HG03565 (cell line): ENCODE measurements around the gene PAPSS1.
A peak's percentile ranks its signal among the peaks of the same experiment; 100 is the strongest.
"Not testable (repeated sequence)": the region's sequence is repeated elsewhere in the genome, so short reads cannot be mapped to it uniquely, and the experiment has no call there.

Experiments
- ATAC-seq: cut with Tn5 transposase; IDR thresholded peaks from one replicate; pipeline ENCODE4 v1.9.1; 2021; ENCODE audit warnings: mild to moderate bottlenecking, moderate library complexity; ENCODE audit not compliant: unreplicated experiment

Gene PAPSS1

DNA sequence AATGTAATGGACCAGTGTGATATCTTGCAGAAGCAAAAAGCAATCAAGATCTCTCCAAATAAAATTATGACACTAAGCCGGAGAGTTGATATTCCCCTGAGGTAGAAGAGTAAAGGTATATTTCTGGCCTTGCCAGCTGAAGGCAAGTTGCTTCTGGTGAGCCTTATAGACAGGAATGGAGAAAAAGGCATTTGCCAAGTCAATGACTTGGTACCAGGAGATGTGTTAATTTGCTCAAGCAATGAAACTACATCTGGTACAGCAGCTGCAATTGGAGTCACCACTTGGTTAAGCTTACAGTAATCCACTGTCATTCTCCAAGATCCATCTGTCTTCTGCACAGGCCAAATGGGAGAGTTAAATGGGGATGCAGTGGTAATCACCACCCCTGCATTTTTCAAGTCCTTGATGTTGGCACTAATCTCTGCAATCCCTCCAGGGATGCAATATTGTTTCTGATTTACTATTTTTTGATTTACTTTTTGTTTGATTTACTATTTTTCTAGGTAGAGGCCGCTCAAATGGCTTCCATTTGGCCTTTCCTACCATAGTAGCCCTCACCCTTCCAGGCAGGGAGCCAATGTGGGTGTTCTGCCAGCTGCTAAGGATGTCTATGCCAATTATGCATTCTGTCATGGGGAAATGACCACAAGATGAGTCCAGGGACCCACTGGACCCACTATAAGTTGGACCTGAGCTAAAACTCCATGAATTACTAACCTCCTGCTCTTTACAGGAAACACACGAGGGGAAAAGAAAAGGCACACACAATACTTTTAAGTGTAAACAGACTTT lies 6.3 kb upstream of the PAPSS1 start:
- ATAC-seq: not testable (repeated sequence)

GRCh38 chr4:107725281-107725859 lies 5.3 kb upstream of the PAPSS1 start:
- no peak for ATAC-seq

DNA sequence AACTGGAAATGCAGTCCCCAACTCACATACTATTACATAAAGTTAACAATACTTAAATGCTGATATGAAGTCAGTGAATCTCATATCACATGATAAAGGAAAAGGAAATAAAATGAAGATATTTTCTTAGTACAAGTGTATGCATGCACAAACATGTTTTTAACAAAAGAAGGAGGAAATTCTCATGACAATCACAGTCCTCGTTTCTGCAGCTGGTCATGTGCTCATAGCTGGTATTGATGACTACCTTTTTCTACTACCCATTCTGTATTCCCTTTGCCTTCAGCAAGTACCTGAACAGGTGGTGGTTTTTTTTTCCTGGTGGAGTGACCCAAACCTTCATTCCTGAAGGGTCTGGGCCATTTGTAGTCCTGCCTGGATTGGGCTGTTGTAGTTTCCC lies 3.3 kb upstream of the PAPSS1 start:
- ATAC-seq: not testable (repeated sequence)

- no peak for ATAC-seq
Observed at GRCh38 chr4:107721436-107722100, 1.5 kb upstream of the PAPSS1 start.

- ATAC-seq: no peak
Observed at GRCh38 chr4:107719207-107719921, 670 bp downstream of the PAPSS1 start.

DNA sequence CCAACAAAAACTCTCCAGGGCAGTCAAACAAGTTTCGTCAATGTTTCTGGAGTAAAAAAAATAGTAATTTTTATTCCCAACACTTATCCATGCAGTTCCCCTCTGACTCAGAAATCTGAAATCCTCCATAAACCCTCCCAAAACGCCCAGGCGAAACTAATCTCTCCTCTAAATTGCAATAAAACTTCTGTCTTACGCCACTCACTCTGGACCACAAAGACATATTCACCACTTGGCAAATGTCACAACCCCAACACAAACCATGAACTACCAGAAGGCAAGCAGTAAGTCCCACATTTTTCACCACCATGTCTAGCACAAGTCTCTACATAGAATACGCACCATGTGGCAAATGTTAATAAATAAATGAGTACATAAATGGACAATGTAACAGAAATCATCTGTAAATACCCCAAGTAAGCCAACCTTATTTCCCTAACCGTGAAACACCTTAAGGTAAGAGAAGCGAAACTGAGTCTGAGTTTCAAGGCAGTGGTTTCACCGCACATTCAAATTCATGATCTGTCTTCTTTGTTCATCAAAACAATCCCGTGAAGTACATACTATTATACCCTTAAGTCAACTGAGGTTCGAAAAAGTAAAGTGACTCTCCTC lies 1.6 kb downstream of the PAPSS1 start:
- peak; percentile 28 for ATAC-seq

DNA sequence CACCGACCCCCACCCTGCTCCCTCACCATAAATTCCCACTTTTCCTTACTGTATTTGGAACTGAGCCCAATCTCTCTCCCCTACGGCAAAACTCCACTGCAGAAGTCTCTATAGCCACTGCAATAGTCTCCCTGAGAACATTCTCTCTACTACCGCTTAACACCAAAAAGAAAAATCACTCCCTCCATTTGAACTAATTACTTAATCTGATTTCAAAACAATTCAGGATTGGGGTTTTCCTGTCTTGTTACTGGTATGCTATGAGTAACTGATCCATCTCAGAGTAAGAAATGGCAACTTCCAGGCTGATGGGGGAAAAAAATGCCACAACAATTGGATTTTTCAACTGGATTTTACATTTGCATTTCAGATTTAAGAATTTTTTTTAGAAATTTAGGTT lies 5.8 kb downstream of the PAPSS1 start:
- ATAC-seq: no peak

- no peak for ATAC-seq
Observed at GRCh38 chr4:107712236-107712635, 7.8 kb downstream of the PAPSS1 start.

DNA sequence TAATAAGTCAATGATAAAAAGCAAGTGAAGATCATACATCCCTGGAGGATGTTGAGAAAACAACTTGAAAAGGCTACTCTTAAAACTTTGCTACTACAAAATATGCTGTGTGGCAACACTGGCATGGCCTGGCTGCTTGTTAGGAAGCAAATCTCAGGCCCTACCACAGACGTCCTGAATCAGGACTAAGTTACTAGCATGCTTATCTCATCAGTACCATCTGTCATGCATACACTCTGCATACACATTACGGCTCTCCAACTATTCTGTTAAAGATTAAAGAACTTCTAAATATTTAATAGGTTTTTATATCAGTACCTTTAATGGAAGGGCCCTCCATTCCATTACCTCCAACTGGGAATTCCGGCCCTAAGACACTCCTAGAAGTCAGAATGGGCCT lies 8.2 kb downstream of the PAPSS1 start:
- ATAC-seq: no peak

DNA sequence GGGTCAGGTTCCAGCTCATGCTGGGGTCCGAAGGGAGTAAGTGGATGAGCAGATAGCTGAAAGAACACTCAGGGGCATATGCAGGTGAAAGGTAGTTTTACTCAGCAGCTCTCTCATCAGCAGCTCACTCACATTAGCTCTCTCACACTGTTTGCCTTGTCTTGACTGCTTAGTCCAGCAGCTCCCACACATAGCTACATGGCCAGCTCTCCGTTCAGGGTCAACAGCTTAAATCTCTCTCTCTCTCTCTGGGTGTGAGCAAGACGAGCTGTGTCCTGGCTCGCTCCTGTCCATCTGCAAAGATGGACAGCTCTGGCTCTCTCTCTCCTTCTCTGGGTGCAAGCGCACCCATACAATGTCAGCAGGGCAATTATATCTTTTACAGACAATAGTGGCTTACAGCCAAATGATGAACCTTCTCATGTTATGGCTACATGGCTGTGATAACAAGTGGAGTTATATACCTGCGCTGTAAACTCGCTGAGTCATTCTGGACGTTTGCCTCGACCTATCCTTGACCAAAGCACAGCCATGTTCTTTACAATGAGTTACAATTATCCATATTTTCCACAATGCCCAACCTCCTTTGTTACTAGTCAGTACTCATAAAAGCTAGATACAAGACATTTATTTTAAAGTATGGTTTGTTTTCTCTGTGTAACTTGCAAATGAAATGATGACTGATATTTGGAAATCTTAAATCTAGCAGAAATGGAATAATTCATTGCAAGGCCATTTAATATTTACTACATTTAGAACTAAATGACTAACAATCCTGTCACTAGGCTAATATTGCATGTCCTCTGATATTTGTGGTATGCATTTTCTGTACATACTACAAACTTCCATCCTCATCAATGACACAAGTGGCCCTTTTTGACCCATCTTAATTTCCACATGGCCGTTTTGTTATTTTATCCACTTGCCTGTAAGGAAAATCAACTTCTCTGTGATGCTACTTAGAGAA lies 9.3 kb downstream of the PAPSS1 start:
- ATAC-seq: no peak

DNA sequence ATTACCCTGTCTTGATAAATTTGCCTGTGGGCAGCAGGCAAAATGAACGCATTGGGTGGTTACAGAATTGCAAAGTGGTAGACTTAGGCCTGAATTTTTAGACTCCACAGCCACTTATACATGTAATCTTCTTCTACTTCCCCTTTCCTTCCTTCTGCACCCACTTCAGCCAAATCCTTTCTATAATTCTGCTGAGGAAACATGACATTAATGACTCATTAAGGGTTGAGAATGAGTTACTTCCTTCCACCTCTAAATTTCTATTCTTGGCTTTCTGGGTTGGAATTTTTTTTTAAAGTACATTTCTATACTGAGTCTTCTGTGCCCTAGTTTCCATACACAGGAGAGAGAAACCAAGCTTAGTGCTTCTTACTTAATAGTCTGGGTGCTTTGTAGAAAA lies 10.1 kb downstream of the PAPSS1 start:
- ATAC-seq: no peak

DNA sequence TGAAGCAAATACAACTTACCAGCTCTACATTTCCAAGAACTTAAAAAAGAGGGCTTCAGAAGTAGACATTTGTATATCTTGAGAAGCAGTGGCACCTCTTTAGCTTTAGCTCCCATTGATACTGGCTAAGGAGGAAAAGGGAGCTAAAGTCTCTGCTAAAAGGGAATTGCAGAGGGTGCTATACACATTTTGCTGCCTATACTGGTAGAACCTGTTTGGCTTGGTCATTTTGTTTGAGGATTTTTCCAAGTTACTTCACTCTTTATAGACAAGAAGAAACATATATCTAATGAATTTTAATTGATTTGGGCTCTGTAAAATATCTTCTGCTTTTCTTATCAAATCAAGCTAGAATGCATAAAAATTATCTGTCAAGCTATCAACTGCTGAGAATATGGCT lies 11.8 kb downstream of the PAPSS1 start:
- no peak for ATAC-seq

- ATAC-seq: no peak
Observed at GRCh38 chr4:107705742-107706556, 14.1 kb downstream of the PAPSS1 start.

DNA sequence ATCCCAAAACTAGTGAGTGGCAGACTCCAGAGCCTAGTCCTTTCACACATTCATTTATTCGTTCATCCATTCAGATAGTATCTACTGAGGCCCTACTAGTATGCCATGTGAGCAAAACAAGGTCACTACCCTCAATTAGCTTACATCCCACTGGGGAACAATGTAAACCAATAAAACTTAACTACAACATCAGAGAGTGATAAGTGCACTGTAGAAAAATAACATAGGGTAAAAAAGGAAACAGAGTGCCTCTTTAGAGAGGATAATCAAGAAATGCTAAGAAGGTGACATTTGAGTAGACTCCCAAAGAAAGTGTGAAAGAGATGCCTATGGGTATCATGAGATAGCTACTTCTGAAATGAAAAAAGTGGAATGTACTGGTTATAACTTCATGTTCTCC lies 18.5 kb downstream of the PAPSS1 start:
- no peak for ATAC-seq

GRCh38 chr4:107699466-107700206 lies 20.4 kb downstream of the PAPSS1 start:
- no peak for ATAC-seq

DNA sequence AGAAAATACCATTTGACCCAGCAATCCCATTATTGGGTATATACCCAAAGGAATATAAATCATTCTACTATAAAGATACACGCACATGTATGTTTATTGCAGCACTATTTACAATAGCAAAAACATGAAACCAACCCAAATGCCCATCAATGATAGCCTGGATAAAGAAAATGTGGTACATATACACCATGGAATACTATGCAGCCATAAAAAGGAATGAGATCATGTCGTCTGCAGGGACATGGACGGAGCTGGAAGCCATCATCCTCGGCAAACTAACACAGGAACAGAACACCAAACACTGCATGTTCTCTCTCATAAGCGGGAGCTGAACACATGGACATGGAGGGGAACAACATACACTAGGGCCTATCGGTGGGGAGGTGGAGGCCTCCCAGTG lies 23.8 kb downstream of the PAPSS1 start:
- not testable (repeated sequence) for ATAC-seq

- no peak for ATAC-seq
Observed at GRCh38 chr4:107693132-107693531, 26.9 kb downstream of the PAPSS1 start.

DNA sequence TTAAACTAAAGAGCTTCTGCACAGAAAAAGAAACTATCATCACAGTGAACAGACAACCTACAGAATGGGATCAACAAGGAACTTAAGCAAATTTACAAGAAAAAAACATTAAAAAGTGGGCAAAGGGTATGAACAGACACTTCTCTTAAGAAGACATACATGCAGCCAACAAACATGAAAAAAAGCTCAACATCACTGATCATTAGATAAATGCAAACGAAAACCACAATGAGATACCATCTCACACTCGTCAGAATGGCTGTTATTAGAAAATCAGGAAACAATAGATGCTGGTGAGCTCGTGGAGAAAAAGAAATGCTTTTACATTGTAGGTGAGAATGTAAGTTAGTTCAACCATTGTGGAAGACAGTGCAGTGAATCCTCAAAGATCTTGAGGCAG lies 27.8 kb downstream of the PAPSS1 start:
- ATAC-seq: no peak
